Thyroid gland (tissue), 4 donors: ENCODE measurements around the gene MCEMP1.

Experiments used
- CTCF ChIP-seq, 6 experiments: fragments of 200-600 bp in 3 of 6; fragments of 450-650 bp in 3 of 6; sonication (generic) in 3 of 6; IDR thresholded peaks; one replicate each; pipeline ENCODE4 v1.5.1; 2016 to 2019; ENCODE audit warnings: antibody characterized with exemption in 6 of 6, mild to moderate bottlenecking in 2 of 6, inconsistent platforms in 1 of 6, moderate library complexity in 1 of 6
- POLR2A ChIP-seq, 2 donors: fragments of 450-650 bp; IDR thresholded peaks; one replicate each; pipeline ENCODE4 v1.6.1; 2017; ENCODE audit warnings: antibody characterized with exemption in 2 of 2, mild to moderate bottlenecking in 2 of 2, moderate library complexity in 1 of 2

GRCh38 chr19:7652061-7652641 lies 24.7 kb upstream of the MCEMP1 start:
- peak; percentile 88 to 99 (median 94) for TF ChIP-seq CTCF (IDR thresholded peaks at IDR 0.05)
- no peak for TF ChIP-seq POLR2A (IDR thresholded peaks at IDR 0.05)
